ENCODE data around the gene GMDS.

Gene GMDS

GRCh38 chr6:1612974-1613306 is 632.5 kb downstream of the GMDS start:
- H3K9ac ChIP-seq: no peak overlapping the region
- no peak for TF ChIP-seq CTCF (IDR thresholded peaks at IDR 0.05)
- H3K79me2 ChIP-seq: no peaks in the 10 kb centered on the region
- H3K27me3 ChIP-seq (ENCODE audit: control insufficient read depth, insufficient read depth, low read length): peaks cover 11% of the 10 kb centered on the region
- no peaks in the 10 kb centered on the region for H3K4me1 ChIP-seq
- H3K27ac ChIP-seq: no peak overlapping the region
- no peak overlapping the region for H2AFZ ChIP-seq
- H3K9me3 ChIP-seq (ENCODE audit: control insufficient read depth, low read length): no peaks in the 10 kb centered on the region
- no peak overlapping the region for H3K4me2 ChIP-seq (ENCODE audit: low read length)
- H3K36me3 ChIP-seq (ENCODE audit: control insufficient read depth, insufficient read depth, low read length): no peaks in the 10 kb centered on the region
- H3K4me3 ChIP-seq (ENCODE audit: low read depth, low read length): no peak overlapping the region

- H3K27ac ChIP-seq: no peak overlapping the region
- no peak overlapping the region for H3K9ac ChIP-seq
- peak overlapping the region; percentile 43 for H3K4me2 ChIP-seq (ENCODE audit: low read length)
- H2AFZ ChIP-seq: no peak overlapping the region
- no peaks in the 10 kb centered on the region for H3K79me2 ChIP-seq
- no peaks in the 10 kb centered on the region for H3K4me1 ChIP-seq
- no peak for TF ChIP-seq CTCF (IDR thresholded peaks at IDR 0.05)
- peaks cover 11% of the 10 kb centered on the region for H3K27me3 ChIP-seq (ENCODE audit: control insufficient read depth, insufficient read depth, low read length)
- peak overlapping the region; percentile 50 for H3K4me3 ChIP-seq (ENCODE audit: low read depth, low read length)
- no peaks in the 10 kb centered on the region for H3K36me3 ChIP-seq (ENCODE audit: control insufficient read depth, insufficient read depth, low read length)
- H3K9me3 ChIP-seq (ENCODE audit: control insufficient read depth, low read length): no peaks in the 10 kb centered on the region
Observed at GRCh38 chr6:1612299-1612973, 633.0 kb downstream of the GMDS start.

GRCh38 chr6:1611572-1612298 is 633.7 kb downstream of the GMDS start:
- Histone ChIP-seq H3K9ac (no peak overlapping the region), H3K27ac (no peak overlapping the region), H2AFZ (peak overlapping the region; percentile 9), H3K79me2 (no peaks in the 10 kb centered on the region), H3K4me2 (ENCODE audit: low read length) (peak overlapping the region; percentile 43), H3K4me1 (no peaks in the 10 kb centered on the region), H3K4me3 (ENCODE audit: low read depth, low read length) (peak overlapping the region; percentile 50), H3K27me3 (ENCODE audit: control insufficient read depth, insufficient read depth, low read length) (peaks cover 11% of the 10 kb centered on the region), H3K36me3 (ENCODE audit: control insufficient read depth, insufficient read depth, low read length) (no peaks in the 10 kb centered on the region), H3K9me3 (ENCODE audit: control insufficient read depth, low read length) (no peaks in the 10 kb centered on the region)
- no peak for TF ChIP-seq CTCF (IDR thresholded peaks at IDR 0.05)

- no peak for TF ChIP-seq CTCF (IDR thresholded peaks at IDR 0.05)
- H3K4me3 ChIP-seq (ENCODE audit: low read depth, low read length): no peak overlapping the region
- no peaks in the 10 kb centered on the region for H3K79me2 ChIP-seq
- H3K9me3 ChIP-seq (ENCODE audit: control insufficient read depth, low read length): no peaks in the 10 kb centered on the region
- no peaks in the 10 kb centered on the region for H3K36me3 ChIP-seq (ENCODE audit: control insufficient read depth, insufficient read depth, low read length)
- no peak overlapping the region for H3K27ac ChIP-seq
- peaks cover 11% of the 10 kb centered on the region for H3K27me3 ChIP-seq (ENCODE audit: control insufficient read depth, insufficient read depth, low read length)
- H2AFZ ChIP-seq: no peak overlapping the region
- no peak overlapping the region for H3K4me2 ChIP-seq (ENCODE audit: low read length)
- no peaks in the 10 kb centered on the region for H3K4me1 ChIP-seq
- no peak overlapping the region for H3K9ac ChIP-seq
Observed at GRCh38 chr6:1611322-1611571, 634.2 kb downstream of the GMDS start.
